ENCODE data around the gene FITM2.
"Not testable (repeated sequence)": the region's sequence is repeated elsewhere in the genome, so short reads cannot be mapped to it uniquely, and the experiment has no call there.

FITM2 gene

DNA sequence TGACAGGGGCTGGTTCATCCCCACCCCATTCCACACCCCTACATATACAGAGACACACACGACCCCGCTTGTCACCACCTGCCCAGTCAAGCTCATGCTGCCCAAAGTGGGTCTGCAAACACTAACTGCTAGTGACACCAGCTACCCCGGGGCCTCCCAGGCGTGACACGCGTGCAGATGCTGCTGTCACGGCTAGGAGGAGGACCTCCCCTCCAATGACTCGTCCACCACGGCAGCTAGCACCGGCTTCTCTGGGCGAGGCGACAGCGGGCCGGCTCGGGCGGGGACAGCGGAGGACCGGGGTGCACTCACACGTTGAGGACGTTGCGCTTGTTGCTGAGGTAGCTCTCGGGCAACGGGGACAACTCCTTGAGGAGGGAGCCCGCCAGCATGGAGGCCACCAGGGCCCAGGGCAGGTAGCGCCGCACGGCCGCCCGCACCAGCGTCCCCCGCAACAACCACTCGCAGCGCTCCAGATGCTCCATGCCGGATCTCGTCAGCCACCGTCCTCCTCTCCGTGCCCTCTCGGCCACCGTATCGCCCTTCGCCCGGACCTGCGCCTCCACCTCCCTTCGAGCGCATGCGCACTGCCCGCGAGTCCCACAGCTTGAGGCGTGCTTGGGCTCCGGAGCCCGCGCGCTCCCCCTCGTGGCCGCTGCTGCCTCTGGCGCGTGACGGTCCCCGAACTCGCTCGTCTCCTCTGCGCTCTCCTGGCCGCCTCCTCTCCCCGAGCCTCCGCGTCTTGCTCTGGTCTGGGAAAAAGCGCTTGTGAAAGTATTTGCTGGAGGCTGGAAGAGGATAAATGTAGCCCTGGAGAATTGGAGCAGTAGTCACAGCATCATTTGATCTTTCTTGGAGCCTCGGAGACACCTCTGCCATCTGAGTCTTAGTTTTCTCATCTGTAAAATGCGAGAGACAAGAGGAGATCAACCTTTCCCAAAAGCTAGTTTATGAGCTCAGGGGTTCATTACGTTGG lies at the start of gene FITM2:
Gene FITM2, minus strand, starts transcription at position 539 of the 976 bp plus-strand sequence. Its CDS starts 54 bp downstream, at position 485.
- peaks cover 15% of the 10 kb centered on the region for H3K4me1 Mint-ChIP-seq
- peaks cover 8% of the 10 kb centered on the region for H3K36me3 Mint-ChIP-seq
- H3K27me3 Mint-ChIP-seq: no peaks in the 10 kb centered on the region
- ATAC-seq: peak; percentile 98
- no peaks in the 10 kb centered on the region for H3K9me3 Mint-ChIP-seq
- peak within 1 kb of the TSS; percentile 82 for H3K4me3 Mint-ChIP-seq
- peak within 1 kb of the TSS; percentile 72 for H3K27ac Mint-ChIP-seq

- Mint-ChIP-seq H3K27ac (no peak overlapping the region), H3K9me3 (no peaks in the 10 kb centered on the region), H3K4me3 (no peak overlapping the region), H3K4me1 (no peaks in the 10 kb centered on the region), H3K36me3 (no peaks in the 10 kb centered on the region), H3K27me3 (peaks cover 13% of the 10 kb centered on the region)
- no peak for ATAC-seq
Measured at GRCh38 chr20:44360221-44360620, 49.2 kb upstream of the FITM2 start.

GRCh38 chr20:44358776-44359175 lies 47.8 kb upstream of the FITM2 start:
- H3K4me1 Mint-ChIP-seq: no peaks in the 10 kb centered on the region
- H3K27ac Mint-ChIP-seq: no peak overlapping the region
- peaks cover 27% of the 10 kb centered on the region for H3K27me3 Mint-ChIP-seq
- no peaks in the 10 kb centered on the region for H3K36me3 Mint-ChIP-seq
- ATAC-seq: no peak
- no peaks in the 10 kb centered on the region for H3K9me3 Mint-ChIP-seq
- H3K4me3 Mint-ChIP-seq: no peak overlapping the region

DNA sequence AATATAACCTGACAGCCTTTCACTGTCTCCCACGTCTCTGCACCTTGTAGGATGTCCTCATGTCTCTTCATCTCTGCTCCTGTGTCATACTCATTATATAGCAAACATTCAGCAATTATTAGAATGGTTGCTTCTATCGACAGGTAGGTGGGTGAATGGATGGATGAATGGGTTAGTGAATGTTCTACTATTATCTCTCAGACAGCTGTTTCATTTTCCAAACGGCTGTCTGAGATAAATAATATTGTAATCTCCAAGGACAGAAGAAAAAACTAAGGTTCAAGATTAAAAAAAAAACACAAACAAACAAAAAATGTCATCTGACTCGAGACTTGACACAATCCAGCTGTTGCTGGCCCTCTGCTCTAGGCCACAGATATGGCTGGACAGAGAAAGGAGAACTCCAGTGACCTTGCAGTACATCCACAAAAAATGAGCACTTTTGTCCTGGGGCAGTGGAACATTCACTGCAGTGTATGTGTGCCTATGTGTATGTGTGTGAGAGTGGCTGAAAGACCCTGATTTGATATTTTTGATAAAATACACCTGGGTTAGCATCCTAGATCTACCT lies 46.6 kb upstream of the FITM2 start:
- no peak for ATAC-seq
- Mint-ChIP-seq H3K4me1 (no peaks in the 10 kb centered on the region), H3K27ac (no peak overlapping the region), H3K36me3 (no peaks in the 10 kb centered on the region), H3K4me3 (no peak overlapping the region), H3K27me3 (peaks cover 32% of the 10 kb centered on the region), H3K9me3 (no peaks in the 10 kb centered on the region)

DNA sequence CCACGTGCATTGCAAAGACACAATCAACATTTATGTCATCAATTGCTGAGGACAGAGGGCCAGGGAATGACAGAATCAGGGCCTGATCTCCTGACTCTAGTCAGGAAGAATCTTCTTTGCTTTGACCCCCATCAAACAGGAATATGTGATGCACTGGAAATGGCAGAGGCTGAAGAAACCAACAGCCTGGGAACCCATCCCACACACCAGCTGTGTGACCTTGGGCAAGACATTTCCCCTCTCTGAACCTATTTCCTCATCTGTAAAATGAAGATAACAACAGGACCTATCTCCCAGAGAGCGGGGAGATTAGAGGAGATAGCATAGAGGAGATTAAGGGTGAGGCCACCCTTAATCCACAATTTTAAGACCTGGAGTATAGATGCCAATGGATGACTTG lies 46.0 kb upstream of the FITM2 start:
- peaks cover 39% of the 10 kb centered on the region for H3K27me3 Mint-ChIP-seq
- H3K36me3 Mint-ChIP-seq: no peaks in the 10 kb centered on the region
- H3K4me1 Mint-ChIP-seq: no peaks in the 10 kb centered on the region
- H3K9me3 Mint-ChIP-seq: no peaks in the 10 kb centered on the region
- no peak overlapping the region for H3K4me3 Mint-ChIP-seq
- no peak overlapping the region for H3K27ac Mint-ChIP-seq
- ATAC-seq: no peak

GRCh38 chr20:44356353-44356723 lies 45.3 kb upstream of the FITM2 start:
- ATAC-seq: no peak
- Mint-ChIP-seq H3K4me3 (no peak overlapping the region), H3K4me1 (no peaks in the 10 kb centered on the region), H3K27me3 (peaks cover 40% of the 10 kb centered on the region), H3K27ac (no peak overlapping the region), H3K36me3 (no peaks in the 10 kb centered on the region), H3K9me3 (no peaks in the 10 kb centered on the region)

DNA sequence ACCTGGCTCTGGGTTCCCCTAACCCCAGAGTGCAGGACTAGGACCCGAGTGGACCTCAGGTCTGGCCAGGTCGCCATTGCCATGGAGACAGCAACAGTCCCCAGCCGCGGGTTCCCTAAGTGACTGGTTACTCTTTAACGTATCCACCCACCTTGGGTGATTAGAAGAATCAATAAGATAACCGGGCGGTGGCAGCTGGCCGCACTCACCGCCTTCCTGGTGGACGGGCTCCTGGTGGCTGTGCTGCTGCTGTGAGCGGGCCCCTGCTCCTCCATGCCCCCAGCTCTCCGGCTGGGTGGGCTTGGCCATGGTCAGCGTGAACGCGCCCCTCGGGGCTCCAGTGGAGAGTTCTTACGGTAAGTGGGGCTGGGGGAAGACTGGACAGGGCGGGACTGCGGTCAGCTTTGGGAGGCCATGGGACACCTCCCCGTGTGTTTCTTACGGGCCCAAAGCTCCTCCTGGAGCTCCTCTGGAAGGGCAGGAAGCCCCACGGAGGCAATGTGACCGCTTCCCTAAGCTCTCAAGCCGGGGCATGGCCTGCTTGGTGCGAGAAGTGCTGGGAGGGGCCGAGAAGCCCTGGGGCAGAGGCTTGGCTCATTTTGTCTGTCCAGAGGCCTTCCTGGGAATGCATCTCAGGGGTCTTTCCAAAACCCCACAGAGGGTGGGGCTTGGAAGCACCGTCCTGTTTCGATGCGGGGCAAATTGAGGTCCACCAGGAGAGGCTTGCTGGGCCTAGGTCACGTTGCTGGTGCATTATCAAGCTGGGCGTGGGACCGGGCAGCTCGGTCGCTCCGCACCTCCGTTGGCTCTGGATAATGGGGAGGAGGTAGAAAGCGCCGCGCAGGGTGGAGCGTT lies 44.7 kb upstream of the FITM2 start, which contains the start of gene HNF4A:
Gene HNF4A, plus strand, starts transcription at position 202 of the 855 bp plus-strand sequence. Its CDS starts 106 bp downstream, at position 308.
- no peaks in the 10 kb centered on the region for H3K4me1 Mint-ChIP-seq
- H3K9me3 Mint-ChIP-seq: no peaks in the 10 kb centered on the region
- peaks cover 40% of the 10 kb centered on the region for H3K27me3 Mint-ChIP-seq
- no peak for ATAC-seq
- no peak within 1 kb of the TSS for H3K4me3 Mint-ChIP-seq
- no peaks in the 10 kb centered on the region for H3K36me3 Mint-ChIP-seq
- H3K27ac Mint-ChIP-seq: no peak within 1 kb of the TSS

- no peak for ATAC-seq
- Mint-ChIP-seq H3K4me1 (no peaks in the 10 kb centered on the region), H3K36me3 (no peaks in the 10 kb centered on the region), H3K9me3 (no peaks in the 10 kb centered on the region), H3K27me3 (peaks cover 40% of the 10 kb centered on the region), H3K27ac (no peak overlapping the region), H3K4me3 (no peak overlapping the region)
Measured at GRCh38 chr20:44354979-44355497, 44.0 kb upstream of the FITM2 start.

DNA sequence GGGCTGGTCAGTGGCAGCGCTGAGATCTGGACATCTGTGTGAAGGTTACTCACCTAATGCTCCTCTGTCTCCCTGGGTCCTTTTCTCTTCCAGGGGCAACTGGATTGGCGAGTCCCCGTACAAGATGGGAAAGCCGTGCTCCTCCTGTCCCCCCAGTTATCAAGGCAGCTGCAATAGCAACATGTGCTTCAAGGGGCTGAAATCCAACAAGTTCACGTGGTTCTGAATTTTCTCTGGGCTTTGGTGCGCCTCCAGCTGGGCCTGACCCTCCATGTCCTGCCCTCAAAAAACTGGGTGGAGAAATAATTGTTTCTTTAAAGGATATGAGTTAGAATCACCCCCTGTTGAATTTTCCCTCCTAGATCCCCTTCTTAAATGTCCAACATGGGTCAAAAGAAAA lies 39.6 kb upstream of the FITM2 start:
- no peak overlapping the region for H3K27ac Mint-ChIP-seq
- no peaks in the 10 kb centered on the region for H3K9me3 Mint-ChIP-seq
- no peak for ATAC-seq
- H3K4me1 Mint-ChIP-seq: no peaks in the 10 kb centered on the region
- H3K27me3 Mint-ChIP-seq: peaks cover 39% of the 10 kb centered on the region
- H3K4me3 Mint-ChIP-seq: no peak overlapping the region
- no peaks in the 10 kb centered on the region for H3K36me3 Mint-ChIP-seq

DNA sequence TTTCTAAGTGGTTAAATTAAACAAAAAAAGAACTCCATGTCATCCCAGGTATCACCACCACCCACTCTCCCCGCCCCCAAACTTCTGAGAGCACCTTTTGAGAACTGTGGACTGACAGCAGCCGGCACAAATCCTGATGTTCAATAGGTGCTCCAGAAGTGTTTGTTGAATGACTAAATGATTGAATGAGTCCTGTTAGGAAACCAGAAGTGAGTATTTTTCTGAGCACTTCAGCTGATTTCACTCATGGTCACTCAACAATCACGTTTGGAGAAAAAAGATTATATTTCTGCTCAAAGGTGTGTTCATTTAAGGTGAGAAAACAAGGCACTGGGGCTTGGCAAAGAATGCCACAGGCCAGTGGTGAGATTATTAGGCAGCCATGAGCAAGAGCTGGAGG lies 38.3 kb upstream of the FITM2 start:
- H3K27me3 Mint-ChIP-seq: peaks cover 27% of the 10 kb centered on the region
- no peaks in the 10 kb centered on the region for H3K4me1 Mint-ChIP-seq
- H3K27ac Mint-ChIP-seq: no peak overlapping the region
- no peak for ATAC-seq
- H3K9me3 Mint-ChIP-seq: no peaks in the 10 kb centered on the region
- no peak overlapping the region for H3K4me3 Mint-ChIP-seq
- H3K36me3 Mint-ChIP-seq: no peaks in the 10 kb centered on the region

DNA sequence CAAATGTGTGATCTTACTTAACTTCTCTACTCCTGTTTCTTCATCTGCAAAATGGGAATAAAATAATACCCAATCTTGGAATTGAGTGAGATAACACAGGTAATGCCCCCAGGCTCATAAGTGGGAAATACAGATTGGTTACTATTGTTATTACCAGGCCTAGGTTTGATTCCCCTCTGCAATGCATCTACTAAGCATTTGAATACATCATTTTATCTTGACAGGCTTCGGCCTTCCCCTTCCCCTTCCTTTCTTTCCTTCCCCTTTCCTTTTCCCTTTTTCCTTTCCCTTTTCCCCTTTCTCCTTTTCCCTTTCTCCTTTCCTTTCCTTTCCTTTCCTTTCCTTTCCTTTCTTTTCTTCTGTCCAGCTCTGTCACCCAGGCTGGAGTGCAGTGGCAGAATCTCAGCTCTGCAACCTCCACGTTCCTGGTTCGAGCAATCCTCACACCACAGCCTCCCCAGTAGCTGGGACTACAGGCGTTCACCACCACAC lies 37.2 kb upstream of the FITM2 start:
- Mint-ChIP-seq H3K36me3 (no peaks in the 10 kb centered on the region), H3K4me3 (no peak overlapping the region), H3K27me3 (peaks cover 21% of the 10 kb centered on the region), H3K4me1 (no peaks in the 10 kb centered on the region), H3K27ac (no peak overlapping the region), H3K9me3 (no peaks in the 10 kb centered on the region)
- ATAC-seq: no peak

GRCh38 chr20:44345941-44346340 lies 34.9 kb upstream of the FITM2 start:
- H3K27me3 Mint-ChIP-seq: peaks cover 11% of the 10 kb centered on the region
- not testable (repeated sequence) for H3K9me3 Mint-ChIP-seq, H3K4me1 Mint-ChIP-seq, ATAC-seq, H3K4me3 Mint-ChIP-seq, H3K36me3 Mint-ChIP-seq, H3K27ac Mint-ChIP-seq

- Mint-ChIP-seq H3K36me3 (no peaks in the 10 kb centered on the region), H3K4me1 (no peaks in the 10 kb centered on the region), H3K27ac (no peak overlapping the region), H3K4me3 (no peak overlapping the region), H3K9me3 (no peaks in the 10 kb centered on the region), H3K27me3 (peaks cover 17% of the 10 kb centered on the region)
- ATAC-seq: no peak
Measured at GRCh38 chr20:44345147-44345546, 34.1 kb upstream of the FITM2 start.

GRCh38 chr20:44344723-44345122 lies 33.7 kb upstream of the FITM2 start:
- no peak overlapping the region for H3K27ac Mint-ChIP-seq
- no peaks in the 10 kb centered on the region for H3K9me3 Mint-ChIP-seq
- peaks cover 17% of the 10 kb centered on the region for H3K27me3 Mint-ChIP-seq
- no peaks in the 10 kb centered on the region for H3K4me1 Mint-ChIP-seq
- H3K4me3 Mint-ChIP-seq: no peak overlapping the region
- no peaks in the 10 kb centered on the region for H3K36me3 Mint-ChIP-seq
- ATAC-seq: no peak

GRCh38 chr20:44343162-44343675 lies 32.2 kb upstream of the FITM2 start:
- ATAC-seq: no peak
- H3K4me3 Mint-ChIP-seq: no peak overlapping the region
- H3K36me3 Mint-ChIP-seq: no peaks in the 10 kb centered on the region
- no peaks in the 10 kb centered on the region for H3K9me3 Mint-ChIP-seq
- no peaks in the 10 kb centered on the region for H3K4me1 Mint-ChIP-seq
- peaks cover 17% of the 10 kb centered on the region for H3K27me3 Mint-ChIP-seq
- H3K27ac Mint-ChIP-seq: no peak overlapping the region

Measured in stimulated activated memory B cell treated with anti-CD40 and anti-IgM and Interleukin-4, amounts not matched to agents 10 μg/mL and 1 μg/mL and 100 μg/mL, for 72 hours (primary cell).